Prostate gland (tissue), 2 donors: ENCODE results near the gene AURKA.

Experiments used
- CTCF ChIP-seq, 4 experiments: fragments of 200-600 bp in 2 of 4; fragments of 450-650 bp in 2 of 4; sonication (generic) in 2 of 4; IDR thresholded peaks; 1 replicate in 3 of 4; 2 replicates in 1 of 4; pipeline ENCODE4 v1.5.1; 2016 to 2019; ENCODE audit warnings: antibody characterized with exemption in 4 of 4, mild to moderate bottlenecking in 2 of 4, moderate library complexity in 2 of 4
- POLR2A ChIP-seq: fragments of 450-650 bp; IDR thresholded peaks from one replicate; pipeline ENCODE4 v1.6.1; 2016; ENCODE audit warnings: antibody characterized with exemption, mild to moderate bottlenecking
- POLR2AphosphoS5 ChIP-seq: sonication (generic); formaldehyde crosslinking; IDR thresholded peaks from one replicate; pipeline ENCODE4 v1.6.1; 2017; ENCODE audit warnings: antibody characterized with exemption

- TF ChIP-seq POLR2A (no peak), CTCF (IDR thresholded peaks at IDR 0.05) (no peak), POLR2AphosphoS5 (no peak)
These were observed 38.9 kb upstream of the AURKA start for GRCh38 chr20:56430957-56431356.
